Astrocyte (in vitro differentiated cells and primary cell): ENCODE data around the gene SNRPA. TPM values are rescaled to one million over a fixed set of nuclear protein-coding genes. Genes with fewer than 3 reads are reported as not detected.
"Not testable (repeated sequence)": the region's sequence is repeated elsewhere in the genome, so short reads cannot be mapped to it uniquely, and the experiment has no call there.

ENCODE experiments used
- DNase-seq: peaks from one replicate; pipeline ENCODE4 v3.0.0-alpha.2; 2010; ENCODE audit warnings: low read depth
- FAIRE-seq: peaks from 2 replicates; lab custom pipeline; 2011; peaks lifted over from hg19 to GRCh38; lab: Jason Lieb, UNC
- H2AFZ ChIP-seq: 2 replicates; pipeline ENCODE4 v1.6.0; 2012; ENCODE audit warnings: low read depth, low read length, inconsistent platforms
- H3K27ac ChIP-seq: 2 replicates; pipeline ENCODE4 v1.5.1; 2011; ENCODE audit warnings: low read depth, low read length, inconsistent platforms
- H3K27me3 ChIP-seq: 2 replicates; pipeline ENCODE4 v1.6.0; 2011; ENCODE audit warnings: low read length, inconsistent platforms; ENCODE audit not compliant: insufficient read depth
- H3K36me3 ChIP-seq: 2 replicates; pipeline ENCODE4 v1.5.1; 2011; ENCODE audit warnings: low read length, inconsistent platforms; ENCODE audit not compliant: insufficient read depth
- H3K4me1 ChIP-seq: 2 replicates; pipeline ENCODE4 v1.5.1; 2011; ENCODE audit warnings: low read length, inconsistent platforms; ENCODE audit not compliant: insufficient read depth
- H3K4me2 ChIP-seq: 2 replicates; pipeline ENCODE4 v1.6.0; 2012; ENCODE audit warnings: low read length, inconsistent platforms
- H3K4me3 ChIP-seq: 2 replicates; pipeline ENCODE4 v1.5.1; 2011; ENCODE audit warnings: low read depth, mild to moderate bottlenecking, low read length, inconsistent platforms; ENCODE audit not compliant: insufficient read depth
- H3K79me2 ChIP-seq: 2 replicates; pipeline ENCODE4 v1.6.0; 2012; ENCODE audit warnings: mild to moderate bottlenecking, low read length, inconsistent platforms; ENCODE audit not compliant: insufficient read depth
- H3K9ac ChIP-seq: 2 replicates; pipeline ENCODE4 v1.6.0; 2012; ENCODE audit warnings: mild to moderate bottlenecking, low read length, inconsistent platforms
- H3K9me3 ChIP-seq: 2 replicates; pipeline ENCODE4 v1.5.1; 2012; ENCODE audit warnings: low read depth, mild to moderate bottlenecking, low read length, inconsistent platforms; ENCODE audit not compliant: insufficient read depth
- H4K20me1 ChIP-seq: 2 replicates; pipeline ENCODE4 v1.6.0; 2012; ENCODE audit warnings: low read length, inconsistent platforms; ENCODE audit not compliant: insufficient read depth
- H3K27ac Mint-ChIP-seq: one replicate; pipeline ENCODE4 v1.8.0; 2021; ENCODE audit warnings: mild to moderate bottlenecking, mixed read lengths; ENCODE audit not compliant: unreplicated experiment
- H3K27me3 Mint-ChIP-seq: one replicate; pipeline ENCODE4 v1.8.0; 2021; ENCODE audit warnings: low read depth, mixed read lengths; ENCODE audit not compliant: unreplicated experiment
- H3K36me3 Mint-ChIP-seq: one replicate; pipeline ENCODE4 v1.8.0; 2021; ENCODE audit warnings: low read depth, mixed read lengths; ENCODE audit not compliant: unreplicated experiment
- H3K4me1 Mint-ChIP-seq: one replicate; pipeline ENCODE4 v1.8.0; 2021; ENCODE audit warnings: low read depth, mixed read lengths; ENCODE audit not compliant: unreplicated experiment
- H3K4me3 Mint-ChIP-seq: one replicate; pipeline ENCODE4 v1.8.0; 2021; ENCODE audit warnings: mild to moderate bottlenecking, moderate library complexity, mixed read lengths; ENCODE audit not compliant: unreplicated experiment
- H3K9me3 Mint-ChIP-seq: one replicate; pipeline ENCODE4 v1.8.0; 2021; ENCODE audit warnings: mild to moderate bottlenecking, mixed read lengths; ENCODE audit not compliant: unreplicated experiment
- EZH2 ChIP-seq: IDR thresholded peaks from 2 replicates; pipeline ENCODE4 v1.6.1; 2012; ENCODE audit warnings: mild to moderate bottlenecking, low read length, inconsistent platforms; ENCODE audit not compliant: insufficient read depth
- total RNA-seq: library from RNA; stranded (reverse); gene quantifications from 2 replicates; pipeline ENCODE4 v1.2.1, GENCODE V29; 2021
- TF ChIP-seq, protein P1 (sequence below): IDR thresholded peaks from 2 replicates; pipeline ENCODE4 v1.5.1; 2011; ENCODE audit warnings: low read depth, mild to moderate bottlenecking, inconsistent platforms, low read length, moderate library complexity; ENCODE audit not compliant: insufficient read depth

SNRPA gene
- total RNA-seq, 1 donor from 2014 or later = 67.0 TPM

DNA sequence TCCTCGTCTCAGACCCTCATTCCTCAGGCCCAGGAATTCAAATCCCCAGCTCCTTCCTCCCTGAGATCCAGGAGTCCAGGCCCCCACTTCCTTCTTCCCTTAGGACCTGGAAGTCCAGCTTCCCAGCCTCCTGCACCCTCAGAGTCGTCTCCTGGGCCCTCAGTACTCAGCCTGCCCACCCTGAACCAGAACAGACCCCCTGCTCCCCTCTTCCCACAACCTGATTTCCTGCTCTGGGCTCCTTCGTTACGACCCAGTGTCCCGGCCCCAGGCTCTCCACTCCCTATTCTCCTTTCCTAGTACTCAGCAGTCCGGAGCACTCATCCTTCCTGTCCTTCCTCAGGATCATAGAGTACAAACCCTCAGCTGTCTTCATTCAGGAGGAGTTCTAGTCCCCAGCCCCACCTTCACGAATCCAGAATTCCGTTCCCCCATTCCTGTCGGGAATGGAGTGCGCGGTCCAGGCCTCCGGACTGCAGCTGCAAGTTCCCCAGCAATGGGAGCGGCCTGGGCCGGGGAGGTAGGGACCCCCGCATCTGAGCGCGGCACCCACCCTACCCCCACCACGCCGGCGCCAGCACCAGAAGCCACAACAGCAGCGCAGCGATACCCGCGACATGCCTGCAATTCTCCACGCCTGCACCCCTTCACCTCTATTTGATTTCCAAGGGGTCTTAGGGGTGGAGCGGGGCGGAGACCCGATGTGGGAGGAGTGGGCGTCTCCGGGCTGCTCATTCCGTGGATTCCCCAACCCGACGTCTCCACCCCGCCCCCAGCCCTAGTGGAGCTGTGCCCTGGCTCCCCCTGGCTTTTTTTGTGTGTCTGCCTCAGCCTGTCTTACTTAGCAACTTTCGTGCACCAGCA, 60.7 kb downstream of the SNRPA start:
- H3K4me3 ChIP-seq = no peak overlapping the region
- peaks cover 15% of the 10 kb centered on the region for H3K4me1 ChIP-seq
- Mint-ChIP-seq H3K4me3 (peak overlapping the region; percentile 80), H3K27me3 (peaks cover 16% of the 10 kb centered on the region), H3K9me3 (no peaks in the 10 kb centered on the region), H3K4me1 (peaks cover 22% of the 10 kb centered on the region), H3K27ac (peak overlapping the region; percentile 87), H3K36me3 (peaks cover 14% of the 10 kb centered on the region)
- H3K9ac ChIP-seq = no peak overlapping the region
- no peak for TF ChIP-seq EZH2
- TF ChIP-seq, protein P1, sequence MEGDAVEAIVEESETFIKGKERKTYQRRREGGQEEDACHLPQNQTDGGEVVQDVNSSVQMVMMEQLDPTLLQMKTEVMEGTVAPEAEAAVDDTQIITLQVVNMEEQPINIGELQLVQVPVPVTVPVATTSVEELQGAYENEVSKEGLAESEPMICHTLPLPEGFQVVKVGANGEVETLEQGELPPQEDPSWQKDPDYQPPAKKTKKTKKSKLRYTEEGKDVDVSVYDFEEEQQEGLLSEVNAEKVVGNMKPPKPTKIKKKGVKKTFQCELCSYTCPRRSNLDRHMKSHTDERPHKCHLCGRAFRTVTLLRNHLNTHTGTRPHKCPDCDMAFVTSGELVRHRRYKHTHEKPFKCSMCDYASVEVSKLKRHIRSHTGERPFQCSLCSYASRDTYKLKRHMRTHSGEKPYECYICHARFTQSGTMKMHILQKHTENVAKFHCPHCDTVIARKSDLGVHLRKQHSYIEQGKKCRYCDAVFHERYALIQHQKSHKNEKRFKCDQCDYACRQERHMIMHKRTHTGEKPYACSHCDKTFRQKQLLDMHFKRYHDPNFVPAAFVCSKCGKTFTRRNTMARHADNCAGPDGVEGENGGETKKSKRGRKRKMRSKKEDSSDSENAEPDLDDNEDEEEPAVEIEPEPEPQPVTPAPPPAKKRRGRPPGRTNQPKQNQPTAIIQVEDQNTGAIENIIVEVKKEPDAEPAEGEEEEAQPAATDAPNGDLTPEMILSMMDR = no peak
- no peak overlapping the region for H3K27ac ChIP-seq
- peak overlapping the region; percentile 78 for H3K4me2 ChIP-seq
- no peaks in the 10 kb centered on the region for H3K9me3 ChIP-seq
- H3K79me2 ChIP-seq = peaks cover 21% of the 10 kb centered on the region
- H4K20me1 ChIP-seq = peaks cover 33% of the 10 kb centered on the region
- no peak overlapping the region for H2AFZ ChIP-seq
- H3K36me3 ChIP-seq = peaks cover 4% of the 10 kb centered on the region
- FAIRE-seq (no peak), DNase-seq (no peak)
- H3K27me3 ChIP-seq = peaks cover 11% of the 10 kb centered on the region

DNA sequence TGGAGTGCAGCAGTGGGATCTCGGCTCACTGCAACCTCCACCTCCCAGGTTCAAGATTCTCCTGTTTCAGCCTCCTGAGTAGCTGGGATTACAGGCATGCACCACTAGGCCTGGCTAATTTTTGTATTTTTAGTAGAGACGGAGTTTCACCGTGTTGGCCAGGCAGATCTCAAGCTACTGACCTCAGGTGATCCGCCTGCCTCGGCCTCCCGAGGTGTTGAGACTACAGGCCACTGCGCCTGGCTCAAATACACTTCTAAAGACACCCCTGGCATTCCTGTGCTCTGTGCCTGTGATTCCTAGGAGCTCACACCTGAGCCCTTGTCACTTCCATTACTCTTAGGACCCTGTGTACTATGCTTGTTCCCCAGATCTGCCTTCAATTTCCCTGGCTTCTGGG, 61.6 kb downstream of the SNRPA start:
- not testable (repeated sequence) for DNase-seq, H3K36me3 ChIP-seq, H2AFZ ChIP-seq, H3K4me3 ChIP-seq, H3K27ac ChIP-seq, H3K9me3 Mint-ChIP-seq, H3K9ac ChIP-seq, FAIRE-seq, H3K9me3 ChIP-seq, H3K4me2 ChIP-seq
- Mint-ChIP-seq H3K27ac (peak overlapping the region; percentile 47), H3K4me3 (peak overlapping the region; percentile 62), H3K27me3 (peaks cover 16% of the 10 kb centered on the region), H3K36me3 (peaks cover 10% of the 10 kb centered on the region), H3K4me1 (peaks cover 19% of the 10 kb centered on the region)
- Histone ChIP-seq H3K27me3 (peaks cover 11% of the 10 kb centered on the region), H3K79me2 (peaks cover 14% of the 10 kb centered on the region), H4K20me1 (peaks cover 25% of the 10 kb centered on the region), H3K4me1 (peaks cover 11% of the 10 kb centered on the region)

DNA sequence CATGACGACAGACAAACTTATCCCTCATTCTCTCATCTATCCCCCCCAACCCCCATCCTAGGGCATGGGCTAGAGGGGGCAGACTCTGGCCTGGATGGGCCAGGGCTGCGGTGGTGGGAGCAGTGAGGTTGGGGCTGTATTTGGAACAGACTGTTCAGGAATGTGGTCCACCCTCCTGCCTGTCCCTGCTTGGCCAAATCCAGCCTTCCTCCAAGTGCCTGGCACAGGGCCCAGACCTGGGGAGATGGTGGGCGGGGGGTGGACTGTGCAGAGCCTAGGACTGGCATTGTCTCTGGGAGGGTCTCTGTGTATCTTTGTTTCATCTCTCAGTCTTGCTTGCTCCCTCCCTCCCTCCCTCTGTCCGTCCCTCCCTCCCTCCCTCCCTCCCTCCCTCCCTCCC, 62.2 kb downstream of the SNRPA start:
- no peak for DNase-seq
- Mint-ChIP-seq H3K27ac (peak overlapping the region; percentile 62), H3K36me3 (peaks cover 6% of the 10 kb centered on the region), H3K9me3 (no peaks in the 10 kb centered on the region), H3K4me3 (peak overlapping the region; percentile 62), H3K4me1 (peaks cover 19% of the 10 kb centered on the region), H3K27me3 (peaks cover 16% of the 10 kb centered on the region)
- Histone ChIP-seq H3K36me3 (peaks cover 4% of the 10 kb centered on the region), H3K4me3 (no peak overlapping the region), H3K4me1 (peaks cover 11% of the 10 kb centered on the region), H4K20me1 (peaks cover 19% of the 10 kb centered on the region), H3K9me3 (no peaks in the 10 kb centered on the region), H3K27me3 (peaks cover 11% of the 10 kb centered on the region), H2AFZ (no peak overlapping the region), H3K9ac (no peak overlapping the region), H3K27ac (no peak overlapping the region), H3K4me2 (no peak overlapping the region), H3K79me2 (peaks cover 8% of the 10 kb centered on the region)
- TF ChIP-seq, protein P1 = no peak
- no peak for TF ChIP-seq EZH2
- no peak for FAIRE-seq

Other genes starting within 250 kb of the SNRPA start
- 56.3 and 60.4 TPM in 2 replicates for gene SHKBP1, start 174.3 kb upstream of the SNRPA start, total RNA-seq
- gene LTBP4, start 149.8 kb upstream of the SNRPA start, total RNA-seq = 46.9 and 63.5 TPM in 2 replicates
- 79.3 and 82.9 TPM in 2 replicates for gene NUMBL, start 60.6 kb upstream of the SNRPA start, total RNA-seq
- gene COQ8B, start 34.3 kb upstream of the SNRPA start, total RNA-seq = 26.0 and 29.4 TPM in 2 replicates
- 19.0 and 19.7 TPM in 2 replicates for gene ITPKC, start 34.1 kb upstream of the SNRPA start, total RNA-seq
- 9.6 and 10.1 TPM in 2 replicates for gene ACTMAP, start 726 bp upstream of the SNRPA start, total RNA-seq
- 2.5 TPM in 2 replicates for gene MIA, start 24.3 kb downstream of the SNRPA start, total RNA-seq
- gene RAB4B, start 27.0 kb downstream of the SNRPA start, total RNA-seq = 18.8 and 21.0 TPM in 2 replicates
- 82.1 and 84.6 TPM in 2 replicates for gene EGLN2, start 48.0 kb downstream of the SNRPA start, total RNA-seq
- gene CYP2A6, start 99.2 kb downstream of the SNRPA start, total RNA-seq = not detected in 2 replicates
- not detected in 2 replicates for gene CYP2A7, start 131.0 kb downstream of the SNRPA start, total RNA-seq
- not detected in 2 replicates for gene CYP2B6, start 240.1 kb downstream of the SNRPA start, total RNA-seq